PC-3 (cell line): ENCODE data around the gene CCDC74B.

Experiments used
- CTCF ChIP-seq: fragments of 300-600 bp; sonication (generic); conservative IDR thresholded peaks from 2 replicates; pipeline ENCODE4 v1.5.1; 2017; ENCODE audit warnings: antibody characterized with exemption, low read depth, mild to moderate bottlenecking, low read length
- EZH2 ChIP-seq: fragments of 300-600 bp; sonication (generic); IDR thresholded peaks from one replicate; pipeline ENCODE4 v1.6.1; 2017; ENCODE audit warnings: antibody characterized with exemption, mild to moderate bottlenecking, low read length; ENCODE audit not compliant: unreplicated experiment
- EZH2phosphoT487 ChIP-seq: fragments of 300-600 bp; sonication (generic); IDR thresholded peaks from 2 replicates; pipeline ENCODE4 v1.6.1; 2018; ENCODE audit warnings: mild to moderate bottlenecking, antibody characterized with exemption, low read length, borderline replicate concordance

- TF ChIP-seq EZH2phosphoT487 (no peak), CTCF (no peak), EZH2 (no peak)
Observed at GRCh38 chr2:130181325-130181879, 36.5 kb upstream of the CCDC74B start, which contains the start of gene SMPD4.
